ENCODE data around the gene CTSH. TPM values are rescaled to one million over a fixed set of nuclear protein-coding genes. Genes with fewer than 3 reads are reported as not detected.
A peak's percentile ranks its signal among the peaks of the same experiment; 100 is the strongest.
"Not testable (repeated sequence)": the region's sequence is repeated elsewhere in the genome, so short reads cannot be mapped to it uniquely, and the experiment has no call there.

Gene CTSH
- total RNA-seq, 1 experiment from 2014 or later = 178 TPM

DNA sequence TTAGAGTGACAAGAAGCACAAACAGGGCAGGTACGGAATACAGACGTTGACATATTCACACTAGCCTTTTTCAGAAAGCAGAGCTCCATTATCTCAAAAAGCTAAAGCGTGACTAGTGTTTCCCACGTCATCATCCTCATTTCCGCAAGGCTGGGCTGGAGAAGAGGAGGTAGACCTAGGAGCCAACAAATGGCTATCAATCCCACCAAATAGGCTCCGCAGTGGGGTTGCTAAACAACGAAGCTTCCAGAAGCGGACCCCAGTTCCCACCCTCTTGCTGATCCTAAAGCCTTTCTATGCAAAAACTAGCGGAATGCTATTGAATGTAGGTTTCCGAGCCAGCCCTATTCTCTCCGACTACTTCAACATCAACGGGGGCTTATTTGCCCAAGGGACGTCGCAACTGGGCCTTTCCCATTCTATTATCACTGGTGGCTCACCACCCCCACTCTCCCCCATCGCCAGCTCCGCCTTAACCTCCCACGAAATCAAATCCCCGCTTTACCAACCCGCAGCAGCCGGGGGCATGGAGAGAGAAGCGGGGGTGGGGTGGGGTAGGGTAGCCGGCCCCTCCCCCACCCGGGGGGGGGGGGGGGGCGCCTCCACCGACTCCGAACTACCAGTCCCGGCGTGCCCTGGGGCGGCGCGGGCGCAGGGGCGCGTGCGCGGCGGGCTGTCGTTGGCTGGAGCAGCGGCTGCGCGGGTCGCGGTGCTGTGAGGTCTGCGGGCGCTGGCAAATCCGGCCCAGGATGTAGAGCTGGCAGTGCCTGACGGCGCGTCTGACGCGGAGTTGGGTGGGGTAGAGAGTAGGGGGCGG lies 72.5 kb downstream of the CTSH start, which contains the start of gene MORF4L1:
TSS of gene MORF4L1 (plus strand) at position 736 of the 817 bp plus-strand sequence. CDS start 128 bp downstream, outside the sequence.
- no peaks in the 10 kb centered on the region for H3K27me3 ChIP-seq (ENCODE audit: control insufficient read depth, insufficient read depth, low read length)
- no peak for TF ChIP-seq POLR2AphosphoS5 (IDR thresholded peaks at IDR 0.05; ENCODE audit: low read depth, low read length)
- TF ChIP-seq TCF7L2 (IDR thresholded peaks at IDR 0.05; ENCODE audit: low read depth, low read length) = no peak
- no peak for TF ChIP-seq SIN3A (IDR thresholded peaks at IDR 0.05; ENCODE audit: borderline replicate concordance, insufficient read depth, low read depth, low read length)
- TF ChIP-seq, protein P1, sequence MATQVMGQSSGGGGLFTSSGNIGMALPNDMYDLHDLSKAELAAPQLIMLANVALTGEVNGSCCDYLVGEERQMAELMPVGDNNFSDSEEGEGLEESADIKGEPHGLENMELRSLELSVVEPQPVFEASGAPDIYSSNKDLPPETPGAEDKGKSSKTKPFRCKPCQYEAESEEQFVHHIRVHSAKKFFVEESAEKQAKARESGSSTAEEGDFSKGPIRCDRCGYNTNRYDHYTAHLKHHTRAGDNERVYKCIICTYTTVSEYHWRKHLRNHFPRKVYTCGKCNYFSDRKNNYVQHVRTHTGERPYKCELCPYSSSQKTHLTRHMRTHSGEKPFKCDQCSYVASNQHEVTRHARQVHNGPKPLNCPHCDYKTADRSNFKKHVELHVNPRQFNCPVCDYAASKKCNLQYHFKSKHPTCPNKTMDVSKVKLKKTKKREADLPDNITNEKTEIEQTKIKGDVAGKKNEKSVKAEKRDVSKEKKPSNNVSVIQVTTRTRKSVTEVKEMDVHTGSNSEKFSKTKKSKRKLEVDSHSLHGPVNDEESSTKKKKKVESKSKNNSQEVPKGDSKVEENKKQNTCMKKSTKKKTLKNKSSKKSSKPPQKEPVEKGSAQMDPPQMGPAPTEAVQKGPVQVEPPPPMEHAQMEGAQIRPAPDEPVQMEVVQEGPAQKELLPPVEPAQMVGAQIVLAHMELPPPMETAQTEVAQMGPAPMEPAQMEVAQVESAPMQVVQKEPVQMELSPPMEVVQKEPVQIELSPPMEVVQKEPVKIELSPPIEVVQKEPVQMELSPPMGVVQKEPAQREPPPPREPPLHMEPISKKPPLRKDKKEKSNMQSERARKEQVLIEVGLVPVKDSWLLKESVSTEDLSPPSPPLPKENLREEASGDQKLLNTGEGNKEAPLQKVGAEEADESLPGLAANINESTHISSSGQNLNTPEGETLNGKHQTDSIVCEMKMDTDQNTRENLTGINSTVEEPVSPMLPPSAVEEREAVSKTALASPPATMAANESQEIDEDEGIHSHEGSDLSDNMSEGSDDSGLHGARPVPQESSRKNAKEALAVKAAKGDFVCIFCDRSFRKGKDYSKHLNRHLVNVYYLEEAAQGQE (IDR thresholded peaks at IDR 0.05; ENCODE audit: insufficient read depth in 1 of 2, low read depth in 2 of 2, low read length in 1 of 2) = no peak
- TF ChIP-seq, protein P2, sequence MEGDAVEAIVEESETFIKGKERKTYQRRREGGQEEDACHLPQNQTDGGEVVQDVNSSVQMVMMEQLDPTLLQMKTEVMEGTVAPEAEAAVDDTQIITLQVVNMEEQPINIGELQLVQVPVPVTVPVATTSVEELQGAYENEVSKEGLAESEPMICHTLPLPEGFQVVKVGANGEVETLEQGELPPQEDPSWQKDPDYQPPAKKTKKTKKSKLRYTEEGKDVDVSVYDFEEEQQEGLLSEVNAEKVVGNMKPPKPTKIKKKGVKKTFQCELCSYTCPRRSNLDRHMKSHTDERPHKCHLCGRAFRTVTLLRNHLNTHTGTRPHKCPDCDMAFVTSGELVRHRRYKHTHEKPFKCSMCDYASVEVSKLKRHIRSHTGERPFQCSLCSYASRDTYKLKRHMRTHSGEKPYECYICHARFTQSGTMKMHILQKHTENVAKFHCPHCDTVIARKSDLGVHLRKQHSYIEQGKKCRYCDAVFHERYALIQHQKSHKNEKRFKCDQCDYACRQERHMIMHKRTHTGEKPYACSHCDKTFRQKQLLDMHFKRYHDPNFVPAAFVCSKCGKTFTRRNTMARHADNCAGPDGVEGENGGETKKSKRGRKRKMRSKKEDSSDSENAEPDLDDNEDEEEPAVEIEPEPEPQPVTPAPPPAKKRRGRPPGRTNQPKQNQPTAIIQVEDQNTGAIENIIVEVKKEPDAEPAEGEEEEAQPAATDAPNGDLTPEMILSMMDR (IDR thresholded peaks at IDR 0.05) = no peak
- ChIA-PET POLR2A (interaction anchor here (0.5 to 0.7 kb wide), 7 partner anchors 85 to 800 kb away, joined by 3 to 12 read pairs (median 5); no protein-coding TSS in a partner anchor), CTCF (no interaction called here)
- H3K9me3 ChIP-seq (ENCODE audit: control insufficient read depth, insufficient read depth, low read depth, low read length) = no peaks in the 10 kb centered on the region
- H3K27ac ChIP-seq (ENCODE audit: low read length) = peak within 1 kb of the TSS; percentile 96
- DNase-seq (ENCODE audit: low read depth, low spot score) (peak; percentile 72), ATAC-seq (peak; percentile 95)
- H3K4me1 ChIP-seq (ENCODE audit: control insufficient read depth, insufficient read depth, low read length) = peaks cover 6% of the 10 kb centered on the region
- intact Hi-C loops (cut with micrococcal nuclease; ENCODE audit: unreplicated experiment) (loop anchor here (10.0 kb wide), 1 partner anchor 118 kb away; no protein-coding TSS in a partner anchor), in situ Hi-C loops (cut with HindIII; ENCODE audit: low pct_unique_long_range_greater_than_20kb, low sequenced_read_pairs) (no loop called here)
- BruUV-seq (replicated peaks) = TSS peak; percentile 66
- H3K36me3 ChIP-seq (ENCODE audit: control insufficient read depth, insufficient read depth, low read length) = no peaks in the 10 kb centered on the region
- H3K4me3 ChIP-seq (ENCODE audit: low read depth in 2 of 2, low read length in 2 of 2) = peak within 1 kb of the TSS; percentile 90 to 97

DNA sequence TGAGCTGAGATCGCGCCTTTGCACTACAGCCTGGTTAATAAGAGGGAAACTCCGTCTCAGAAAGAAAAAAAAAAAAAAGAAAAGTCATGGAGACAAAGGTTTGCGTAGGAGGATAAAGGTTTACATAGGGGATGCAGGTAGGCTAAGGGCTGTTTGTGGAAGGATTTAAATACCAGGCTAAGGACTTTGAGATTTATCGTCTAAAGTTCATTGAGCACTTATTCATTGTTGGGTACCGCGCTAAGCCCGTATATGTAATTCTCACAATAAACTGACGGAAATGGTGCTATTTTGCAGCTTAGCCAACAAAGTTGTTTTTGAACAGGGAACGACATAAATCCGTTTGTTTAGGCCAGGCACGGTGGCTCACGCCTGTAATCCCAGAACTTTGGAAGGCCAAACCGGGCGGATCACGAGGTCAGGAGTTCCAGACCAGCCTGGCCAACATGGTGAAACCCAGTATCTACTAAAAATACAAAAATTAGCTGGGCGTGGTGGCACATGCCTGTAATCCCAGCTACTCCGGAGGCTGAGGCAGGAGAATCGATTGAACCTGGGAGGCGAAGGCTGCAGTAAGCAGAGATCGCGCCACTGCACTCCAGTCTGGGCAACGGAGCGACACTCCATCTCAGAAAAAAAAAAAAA lies 73.2 kb downstream of the CTSH start:
- CTCF ChIA-PET; H3K9me3 ChIP-seq (ENCODE audit: control insufficient read depth, insufficient read depth, low read depth, low read length); ATAC-seq; BruUV-seq (replicated peaks); in situ Hi-C loops (cut with HindIII; ENCODE audit: low pct_unique_long_range_greater_than_20kb, low sequenced_read_pairs); H3K4me3 ChIP-seq (ENCODE audit: low read depth in 2 of 2, low read length in 2 of 2); H3K27me3 ChIP-seq (ENCODE audit: control insufficient read depth, insufficient read depth, low read length); H3K36me3 ChIP-seq (ENCODE audit: control insufficient read depth, insufficient read depth, low read length); H3K4me1 ChIP-seq (ENCODE audit: control insufficient read depth, insufficient read depth, low read length); DNase-seq (ENCODE audit: low read depth, low spot score): not testable (repeated sequence)
- peak overlapping the region; percentile 62; the same call in 1 of the 2 replicates for H3K27ac ChIP-seq (ENCODE audit: low read length)
- intact Hi-C loops (cut with micrococcal nuclease; ENCODE audit: unreplicated experiment) = loop anchor here (10.0 kb wide), 1 partner anchor 117 kb away; no protein-coding TSS in a partner anchor
- POLR2A ChIA-PET = interaction anchor here (0.7 kb wide), 1 partner anchor 799 kb away, joined by 5 read pairs; no protein-coding TSS in a partner anchor

Other genes with a start within 250 kb of the CTSH start
- gene ADAMTS7, start 133.6 kb downstream of the CTSH start, total RNA-seq (2021; ENCODE audit: unreplicated experiment) = 1.0 TPM
- gene MORF4L1, start 72.2 kb downstream of the CTSH start, total RNA-seq (2021; ENCODE audit: unreplicated experiment) = 360 TPM
- 0.59 TPM for gene RASGRF1, start 145.7 kb upstream of the CTSH start, total RNA-seq (2021; ENCODE audit: unreplicated experiment)

Measured in Panc1 (cell line).